ENCODE data around the gene PRDX3.
"Not testable (repeated sequence)": the region's sequence is repeated elsewhere in the genome, so short reads cannot be mapped to it uniquely, and the experiment has no call there.

PRDX3 gene

GRCh38 chr10:119183664-119184412 is 5.2 kb upstream of the PRDX3 start:
- Histone ChIP-seq H3K4me1 (ENCODE audit: low read length) (peaks cover 4% of the 10 kb centered on the region; the same call in 1 of the 2 replicates), H3K9me2 (replicated peaks; ENCODE audit: insufficient read depth, low read length) (no peaks in the 10 kb centered on the region), H3K4me2 (ENCODE audit: low read depth, low read length) (no peak overlapping the region), H2AFZ (ENCODE audit: low read length) (no peak overlapping the region), H3K27me3 (replicated peaks; ENCODE audit: insufficient read depth, low read length) (no peaks in the 10 kb centered on the region), H4K20me1 (ENCODE audit: insufficient read depth, low read length) (no peaks in the 10 kb centered on the region), H3K36me3 (replicated peaks; ENCODE audit: insufficient read depth, low read length) (no peaks in the 10 kb centered on the region), H3K79me2 (ENCODE audit: low read length) (no peaks in the 10 kb centered on the region), H3F3A (ENCODE audit: insufficient read depth, low read length) (no peaks in the 10 kb centered on the region), H3K27ac (ENCODE audit: low read length) (no peak overlapping the region), H3K9ac (ENCODE audit: low read length) (no peak overlapping the region), H3K9me3 (replicated peaks; ENCODE audit: insufficient read depth, low read length) (no peaks in the 10 kb centered on the region), H3K4me3 (ENCODE audit: low read length) (no peak overlapping the region)
- DNase-seq: no peak
- TF ChIP-seq EZH2 (optimal IDR thresholded peaks at IDR 0.05; ENCODE audit: low read depth, low read length) (no peak), EZH2phosphoT487 (IDR thresholded peaks at IDR 0.05; ENCODE audit: low read length) (no peak), CTCF (IDR thresholded peaks at IDR 0.05; ENCODE audit: low read length) (no peak)

GRCh38 chr10:119180850-119181400 is 2.3 kb upstream of the PRDX3 start:
- H3K9me3 ChIP-seq (replicated peaks; ENCODE audit: insufficient read depth, low read length); H3K4me2 ChIP-seq (ENCODE audit: low read depth, low read length); H3K4me3 ChIP-seq (ENCODE audit: low read length); H3K4me1 ChIP-seq (ENCODE audit: low read length); H3F3A ChIP-seq (ENCODE audit: insufficient read depth, low read length); H3K27ac ChIP-seq (ENCODE audit: low read length); H4K20me1 ChIP-seq (ENCODE audit: insufficient read depth, low read length); H3K9me2 ChIP-seq (replicated peaks; ENCODE audit: insufficient read depth, low read length); H3K36me3 ChIP-seq (replicated peaks; ENCODE audit: insufficient read depth, low read length); DNase-seq; H3K9ac ChIP-seq (ENCODE audit: low read length); H3K27me3 ChIP-seq (replicated peaks; ENCODE audit: insufficient read depth, low read length); H2AFZ ChIP-seq (ENCODE audit: low read length): not testable (repeated sequence)
- peaks cover 26% of the 10 kb centered on the region for H3K79me2 ChIP-seq (ENCODE audit: low read length)

- Histone ChIP-seq H3K79me2 (ENCODE audit: low read length) (peaks cover 49% of the 10 kb centered on the region), H3K4me3 (ENCODE audit: low read length) (peak overlapping the region; percentile 100), H3K9me2 (replicated peaks; ENCODE audit: insufficient read depth, low read length) (no peaks in the 10 kb centered on the region), H3K9me3 (replicated peaks; ENCODE audit: insufficient read depth, low read length) (no peaks in the 10 kb centered on the region), H3F3A (ENCODE audit: insufficient read depth, low read length) (no peaks in the 10 kb centered on the region), H3K4me1 (ENCODE audit: low read length) (peaks cover 4% of the 10 kb centered on the region; the same call in 1 of the 2 replicates), H3K27me3 (replicated peaks; ENCODE audit: insufficient read depth, low read length) (no peaks in the 10 kb centered on the region), H3K36me3 (replicated peaks; ENCODE audit: insufficient read depth, low read length) (peaks cover 15% of the 10 kb centered on the region; the same call in 1 of the 2 replicates), H2AFZ (ENCODE audit: low read length) (peak overlapping the region; percentile 99), H4K20me1 (ENCODE audit: insufficient read depth, low read length) (no peaks in the 10 kb centered on the region), H3K4me2 (ENCODE audit: low read depth, low read length) (peak overlapping the region; percentile 84; the same call in 1 of the 2 replicates), H3K9ac (ENCODE audit: low read length) (peak overlapping the region; percentile 86), H3K27ac (ENCODE audit: low read length) (peak overlapping the region; percentile 60; the same call in 1 of the 2 replicates)
- no peak for DNase-seq
- TF ChIP-seq EZH2phosphoT487 (IDR thresholded peaks at IDR 0.05; ENCODE audit: low read length): no peak
- TF ChIP-seq CTCF (IDR thresholded peaks at IDR 0.05; ENCODE audit: low read length): no peak
- TF ChIP-seq EZH2 (optimal IDR thresholded peaks at IDR 0.05; ENCODE audit: low read depth, low read length): no peak
These were observed 772 bp downstream of the PRDX3 start for GRCh38 chr10:119177708-119178371.

All from MM.1S (cell line).